ENCODE measurements around the gene UBE2D2. TPM values are rescaled to one million over a fixed set of nuclear protein-coding genes. Genes with fewer than 3 reads are reported as not detected.

The UBE2D2 gene
- polyA plus RNA-seq, 4 donors = 144 to 207 (median 171) TPM

GRCh38 chr5:139669662-139670368 lies 108.7 kb downstream of the UBE2D2 start:
- DNase-seq (ENCODE audit: low read depth in 4 of 4, low spot score in 3 of 4) = no peak

GRCh38 chr5:139670369-139671095 lies 109.4 kb downstream of the UBE2D2 start:
- DNase-seq (ENCODE audit: low read depth in 4 of 4, low spot score in 3 of 4) = no peak

- no peak for DNase-seq (ENCODE audit: low read depth in 4 of 4, low spot score in 3 of 4)
These were observed 110.1 kb downstream of the UBE2D2 start for GRCh38 chr5:139671096-139671841.

GRCh38 chr5:139675213-139675612 lies 114.1 kb downstream of the UBE2D2 start:
- DNase-seq (ENCODE audit: low read depth in 4 of 4, low spot score in 3 of 4) = no peak

GRCh38 chr5:139675825-139676224 lies 114.7 kb downstream of the UBE2D2 start:
- DNase-seq (ENCODE audit: low read depth in 4 of 4, low spot score in 3 of 4) = no peak

GRCh38 chr5:139676406-139676805 lies 115.3 kb downstream of the UBE2D2 start:
- DNase-seq (ENCODE audit: low read depth in 4 of 4, low spot score in 3 of 4) = no peak

GRCh38 chr5:139676951-139677735 lies 116.0 kb downstream of the UBE2D2 start:
- no peak for DNase-seq (ENCODE audit: low read depth in 4 of 4, low spot score in 3 of 4)

Other genes with a start within 250 kb of the UBE2D2 start
- 100 to 1,000 TPM; 158 to 203 (median 186) TPM for gene PAIP2, start 219.5 kb upstream of the UBE2D2 start, polyA plus RNA-seq (ENCODE audit: insufficient read length in 4 of 4)
- 10 to 100 TPM in 2 of 4 donors, 1 to 10 TPM in 2; 1.1 to 16.8 (median 11.9) TPM for gene SLC23A1, start 178.0 kb upstream of the UBE2D2 start, polyA plus RNA-seq (ENCODE audit: insufficient read length in 4 of 4)
- gene MZB1, start 171.4 kb upstream of the UBE2D2 start, polyA plus RNA-seq (ENCODE audit: insufficient read length in 4 of 4) = under 1 TPM; 0.22 to 0.90 (median 0.32) TPM
- 1 to 10 TPM in 3 of 4 donors, under 1 TPM in 1; 0.56 to 2.8 (median 2.1) TPM for gene PROB1, start 166.2 kb upstream of the UBE2D2 start, polyA plus RNA-seq (ENCODE audit: insufficient read length in 4 of 4)
- 10 to 100 TPM in 2 of 4 donors, 1 to 10 TPM in 2; 2.7 to 14.4 (median 11.6) TPM for gene SPATA24, start 157.2 kb upstream of the UBE2D2 start, polyA plus RNA-seq (ENCODE audit: insufficient read length in 4 of 4)
- gene DNAJC18, start 121.8 kb upstream of the UBE2D2 start, polyA plus RNA-seq (ENCODE audit: insufficient read length in 4 of 4) = 10 to 100 TPM; 24.0 to 35.0 (median 32.9) TPM
- 10 to 100 TPM; 21.5 to 26.3 (median 23.4) TPM for gene ECSCR, start 98.6 kb upstream of the UBE2D2 start, polyA plus RNA-seq (ENCODE audit: insufficient read length in 4 of 4)
- gene SMIM33, start 90.3 kb upstream of the UBE2D2 start, polyA plus RNA-seq (ENCODE audit: insufficient read length in 4 of 4) = under 1 TPM in 2 of 4 donors, not detected in 2; 0.07 to 0.08 TPM
- gene STING1, start 78.6 kb upstream of the UBE2D2 start, polyA plus RNA-seq (ENCODE audit: insufficient read length in 4 of 4) = 10 to 100 TPM; 29.6 to 65.9 (median 33.6) TPM
- 100 to 1,000 TPM in 3 of 4 donors, 10 to 100 TPM in 1; 36.2 to 215 (median 213) TPM for gene CXXC5, start 87.0 kb downstream of the UBE2D2 start, polyA plus RNA-seq (ENCODE audit: insufficient read length in 4 of 4)
- 1 to 10 TPM; 1.5 to 2.5 (median 2.1) TPM for gene PSD2, start 234.5 kb downstream of the UBE2D2 start, polyA plus RNA-seq (ENCODE audit: insufficient read length in 4 of 4)

Measured in left renal pelvis (tissue), 4 donors.